ENCODE results near the gene LDLRAD2. TPM values are rescaled to one million over a fixed set of nuclear protein-coding genes. Genes with fewer than 3 reads are reported as not detected.

The LDLRAD2 gene
- total RNA-seq, 1 donor from 2014 or later: 0.07 TPM

- no peak for TF ChIP-seq CTCF (IDR thresholded peaks at IDR 0.05)
- Mint-ChIP-seq H3K4me3 (ENCODE audit: unreplicated experiment) (no peak overlapping the region), H3K36me3 (ENCODE audit: low read depth) (no peaks in the 10 kb centered on the region), H3K27ac (ENCODE audit: unreplicated experiment) (no peak overlapping the region), H3K9me3 (ENCODE audit: low read depth) (no peaks in the 10 kb centered on the region), H3K4me1 (ENCODE audit: low read depth) (no peaks in the 10 kb centered on the region), H3K27me3 (ENCODE audit: low read depth) (no peaks in the 10 kb centered on the region)
- DNase-seq (ENCODE audit: low spot score): no peak
Measured at GRCh38 chr1:21793104-21793503, 19.0 kb upstream of the LDLRAD2 start.

GRCh38 chr1:21794656-21795055 is 17.4 kb upstream of the LDLRAD2 start:
- Mint-ChIP-seq H3K4me1 (ENCODE audit: low read depth) (no peaks in the 10 kb centered on the region), H3K27ac (ENCODE audit: unreplicated experiment) (no peak overlapping the region), H3K9me3 (ENCODE audit: low read depth) (no peaks in the 10 kb centered on the region), H3K36me3 (ENCODE audit: low read depth) (no peaks in the 10 kb centered on the region), H3K27me3 (ENCODE audit: low read depth) (no peaks in the 10 kb centered on the region), H3K4me3 (ENCODE audit: unreplicated experiment) (no peak overlapping the region)
- no peak for TF ChIP-seq CTCF (IDR thresholded peaks at IDR 0.05)
- no peak for DNase-seq (ENCODE audit: low spot score)

- Mint-ChIP-seq H3K9me3 (ENCODE audit: low read depth) (no peaks in the 10 kb centered on the region), H3K4me1 (ENCODE audit: low read depth) (no peaks in the 10 kb centered on the region), H3K27me3 (ENCODE audit: low read depth) (no peaks in the 10 kb centered on the region), H3K36me3 (ENCODE audit: low read depth) (no peaks in the 10 kb centered on the region), H3K4me3 (ENCODE audit: unreplicated experiment) (no peak overlapping the region), H3K27ac (ENCODE audit: unreplicated experiment) (no peak overlapping the region)
- no peak for DNase-seq (ENCODE audit: low spot score)
- no peak for TF ChIP-seq CTCF (IDR thresholded peaks at IDR 0.05)
Measured at GRCh38 chr1:21795075-21795474, 17.0 kb upstream of the LDLRAD2 start.

- no peak for TF ChIP-seq CTCF (IDR thresholded peaks at IDR 0.05)
- no peak for DNase-seq (ENCODE audit: low spot score)
- H3K4me3 Mint-ChIP-seq (ENCODE audit: unreplicated experiment): no peak overlapping the region
- H3K27ac Mint-ChIP-seq (ENCODE audit: unreplicated experiment): no peak overlapping the region
- no peaks in the 10 kb centered on the region for H3K4me1 Mint-ChIP-seq (ENCODE audit: low read depth)
- H3K36me3 Mint-ChIP-seq (ENCODE audit: low read depth): no peaks in the 10 kb centered on the region
- H3K9me3 Mint-ChIP-seq (ENCODE audit: low read depth): no peaks in the 10 kb centered on the region
- H3K27me3 Mint-ChIP-seq (ENCODE audit: low read depth): no peaks in the 10 kb centered on the region
Measured at GRCh38 chr1:21799730-21800129, 12.3 kb upstream of the LDLRAD2 start.

- Mint-ChIP-seq H3K4me1 (ENCODE audit: low read depth) (no peaks in the 10 kb centered on the region), H3K27me3 (ENCODE audit: low read depth) (no peaks in the 10 kb centered on the region), H3K36me3 (ENCODE audit: low read depth) (no peaks in the 10 kb centered on the region), H3K4me3 (ENCODE audit: unreplicated experiment) (no peak overlapping the region), H3K9me3 (ENCODE audit: low read depth) (no peaks in the 10 kb centered on the region), H3K27ac (ENCODE audit: unreplicated experiment) (no peak overlapping the region)
- TF ChIP-seq CTCF (IDR thresholded peaks at IDR 0.05): no peak
- DNase-seq (ENCODE audit: low spot score): no peak
Measured at GRCh38 chr1:21801100-21801499, 11.0 kb upstream of the LDLRAD2 start.
